Tibial nerve (tissue), 3 donors: ENCODE measurements around the gene SIRPA.

ENCODE experiments used
- CTCF ChIP-seq, 5 experiments: fragments of 200-600 bp in 3 of 5; fragments of 450-650 bp in 2 of 5; sonication (generic) in 3 of 5; IDR thresholded peaks; one replicate each; pipeline ENCODE4 v1.5.1; 2016 to 2019; ENCODE audit warnings: antibody characterized with exemption in 5 of 5, mild to moderate bottlenecking in 3 of 5, moderate library complexity in 2 of 5
- POLR2A ChIP-seq, 2 donors: fragments of 450-650 bp; IDR thresholded peaks; one replicate each; pipeline ENCODE4 v1.6.1; 2017; ENCODE audit warnings: antibody characterized with exemption in 2 of 2, mild to moderate bottlenecking in 2 of 2, moderate library complexity in 2 of 2

DNA sequence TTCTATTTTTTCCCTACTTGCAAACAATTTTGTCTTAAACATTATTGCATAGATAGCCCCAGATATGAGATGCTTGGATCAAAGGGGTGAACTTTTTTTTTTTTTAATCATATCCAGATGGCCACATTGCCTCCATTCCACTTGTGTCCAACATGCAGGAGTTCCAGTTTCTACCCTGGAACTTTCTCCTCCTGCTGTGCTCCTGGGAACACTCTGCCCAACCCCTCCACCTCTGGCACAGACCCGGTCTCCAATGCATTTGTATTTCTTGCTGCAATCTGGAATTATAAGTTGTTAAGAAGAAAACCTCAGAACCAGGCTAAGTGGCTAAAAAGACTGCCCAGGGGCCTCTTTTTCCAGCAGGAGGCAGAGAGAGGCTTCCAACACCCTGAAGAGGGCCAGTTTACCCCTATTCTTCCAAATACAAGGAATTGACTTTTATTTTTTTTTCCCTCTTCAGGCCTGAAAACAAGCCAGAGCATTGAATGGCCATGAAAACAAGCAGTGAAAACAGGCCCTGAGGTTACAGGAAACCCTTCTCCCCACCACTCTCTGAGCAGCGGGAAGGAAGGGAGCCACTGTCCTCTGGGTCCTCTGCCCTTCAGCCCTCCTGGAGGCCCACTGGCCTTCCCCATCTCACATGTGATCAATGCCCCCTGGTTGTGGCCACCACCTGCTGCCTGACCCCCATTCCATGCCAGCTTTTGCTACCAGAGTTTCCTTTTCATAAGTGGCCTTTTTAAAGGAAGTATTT, 54.3 kb downstream of the SIRPA start:
- TF ChIP-seq POLR2A (IDR thresholded peaks at IDR 0.05) (no peak), CTCF (IDR thresholded peaks at IDR 0.05) (no peak)
